Measurements from ENCODE around the gene ABLIM1.

The ABLIM1 gene

DNA sequence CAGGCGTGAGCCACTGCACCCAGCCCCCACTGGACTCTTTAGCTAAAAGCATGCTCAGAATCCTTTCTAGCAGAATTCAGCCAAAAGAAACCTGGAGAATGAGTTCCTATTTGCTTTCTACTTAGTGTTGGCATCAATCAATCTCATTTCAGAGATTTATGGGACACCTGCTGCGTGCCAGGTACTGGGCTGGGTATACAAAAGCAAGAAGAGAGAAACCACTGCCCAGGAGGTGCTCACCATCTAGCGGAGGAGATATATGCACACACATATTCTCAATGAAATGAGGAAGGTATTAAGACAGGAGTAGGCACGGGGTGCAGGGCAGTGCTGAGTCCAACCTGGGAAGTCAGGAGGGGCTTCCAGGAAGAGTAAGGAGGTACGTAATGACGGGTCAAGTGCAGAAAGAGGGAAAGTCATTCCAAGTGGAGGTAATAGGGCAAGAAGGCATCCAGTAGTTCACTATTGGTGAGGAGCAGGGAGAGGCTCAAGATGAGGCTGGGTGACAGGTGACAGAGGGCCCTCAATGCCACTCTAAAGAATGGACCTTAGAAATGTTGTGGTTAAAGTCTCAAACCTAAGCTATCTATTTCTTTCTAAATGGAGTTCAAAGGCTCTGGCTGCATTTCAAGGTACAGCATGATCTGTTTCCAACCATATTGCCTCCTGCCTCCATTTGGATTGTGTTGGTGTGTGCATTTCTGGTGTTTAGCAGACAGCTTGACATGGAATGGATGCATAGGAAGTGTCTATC, 22.1 kb downstream of the ABLIM1 start:
- DNase-seq (ENCODE audit: low spot score): no peak
- no peak for TF ChIP-seq CTCF (IDR thresholded peaks at IDR 0.05; ENCODE audit: extremely low read depth, missing control alignments)

- TF ChIP-seq CTCF (IDR thresholded peaks at IDR 0.05; ENCODE audit: extremely low read depth, missing control alignments): no peak
- no peak for DNase-seq (ENCODE audit: low spot score)
Observed at GRCh38 chr10:114635101-114635500, 23.0 kb downstream of the ABLIM1 start.

GRCh38 chr10:114634609-114634979, 23.5 kb downstream of the ABLIM1 start:
- TF ChIP-seq CTCF (IDR thresholded peaks at IDR 0.05; ENCODE audit: extremely low read depth, missing control alignments): no peak
- no peak for DNase-seq (ENCODE audit: low spot score)

GRCh38 chr10:114632869-114633715, 25.0 kb downstream of the ABLIM1 start:
- DNase-seq (ENCODE audit: low spot score): peak; percentile 41
- no peak for TF ChIP-seq CTCF (IDR thresholded peaks at IDR 0.05; ENCODE audit: extremely low read depth, missing control alignments)

DNA sequence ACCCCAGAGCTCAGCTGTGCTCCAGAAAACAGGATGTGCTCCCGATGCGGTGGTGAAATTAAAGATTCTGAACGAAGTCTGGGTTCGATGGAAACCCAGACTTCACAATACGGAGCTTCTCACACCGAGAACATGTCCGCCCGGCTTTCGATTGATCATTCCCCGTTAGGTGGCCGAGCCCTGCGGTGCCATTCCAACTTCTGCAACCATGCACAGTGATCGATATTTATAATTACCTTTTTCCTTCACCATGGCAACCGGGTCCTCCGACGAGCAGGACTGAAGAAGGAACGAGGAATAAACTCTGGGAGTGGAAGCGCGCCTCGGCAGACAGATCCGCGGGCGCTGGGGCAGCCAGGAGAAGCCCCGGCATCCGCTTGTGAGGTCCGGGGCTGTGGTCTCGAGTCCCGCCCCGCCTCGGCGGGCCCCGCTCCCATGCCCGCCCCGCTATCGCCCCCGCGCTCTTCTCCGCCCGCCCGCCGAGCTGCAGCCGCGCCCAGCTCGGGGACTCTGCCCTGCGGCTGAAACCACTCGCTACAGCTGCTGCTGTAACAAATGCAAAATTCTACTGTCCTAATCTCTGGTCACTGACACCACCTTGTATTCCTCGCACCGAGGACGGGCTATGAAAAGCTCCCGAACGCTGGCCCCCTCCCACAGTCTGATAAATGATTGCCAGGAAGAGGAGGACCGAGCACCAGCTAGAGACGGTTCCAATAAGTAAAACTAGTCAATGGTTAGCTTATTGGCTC, 26.2 kb downstream of the ABLIM1 start:
- no peak for TF ChIP-seq CTCF (IDR thresholded peaks at IDR 0.05; ENCODE audit: extremely low read depth, missing control alignments)
- DNase-seq (ENCODE audit: low spot score): peak; percentile 38

DNA sequence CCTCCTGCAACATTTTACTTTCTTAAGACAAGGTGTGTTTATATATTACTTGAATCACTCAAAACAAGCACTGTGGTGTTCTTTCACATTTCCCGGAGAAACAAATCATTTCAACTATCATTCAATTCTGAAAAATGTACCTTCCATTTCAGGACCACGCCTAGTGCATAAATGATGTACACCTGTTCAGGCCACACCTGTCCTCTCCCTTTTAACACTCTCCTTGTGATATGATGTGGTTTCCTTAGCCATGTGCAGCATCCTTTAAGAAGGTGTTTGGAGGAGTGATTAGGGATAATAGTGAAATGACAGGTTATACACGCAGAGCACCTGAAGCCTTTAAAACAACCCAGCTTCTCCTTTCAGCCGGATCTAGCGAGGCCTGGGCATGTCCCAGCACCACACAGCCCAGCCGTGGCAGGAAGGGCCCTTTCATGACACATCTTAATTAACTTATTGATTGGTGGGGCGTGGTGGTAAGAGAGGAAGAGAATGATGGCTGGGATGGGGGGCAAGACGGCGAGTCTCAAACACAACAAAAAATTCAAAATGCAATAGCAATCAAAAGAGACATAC, 26.9 kb downstream of the ABLIM1 start:
- TF ChIP-seq CTCF (IDR thresholded peaks at IDR 0.05; ENCODE audit: extremely low read depth, missing control alignments): no peak
- peak; percentile 32 for DNase-seq (ENCODE audit: low spot score)
